DLD1 (cell line): Measurements from ENCODE around the gene IL10.
"Not testable (repeated sequence)": the region's sequence is repeated elsewhere in the genome, so short reads cannot be mapped to it uniquely, and the experiment has no call there.

Experiments
- in situ Hi-C: cut with HindIII; loops from 2 replicates; pipeline ENCODE4 v1.10.0; 2017; ENCODE audit warnings: low sequenced_read_pairs

Gene IL10

DNA sequence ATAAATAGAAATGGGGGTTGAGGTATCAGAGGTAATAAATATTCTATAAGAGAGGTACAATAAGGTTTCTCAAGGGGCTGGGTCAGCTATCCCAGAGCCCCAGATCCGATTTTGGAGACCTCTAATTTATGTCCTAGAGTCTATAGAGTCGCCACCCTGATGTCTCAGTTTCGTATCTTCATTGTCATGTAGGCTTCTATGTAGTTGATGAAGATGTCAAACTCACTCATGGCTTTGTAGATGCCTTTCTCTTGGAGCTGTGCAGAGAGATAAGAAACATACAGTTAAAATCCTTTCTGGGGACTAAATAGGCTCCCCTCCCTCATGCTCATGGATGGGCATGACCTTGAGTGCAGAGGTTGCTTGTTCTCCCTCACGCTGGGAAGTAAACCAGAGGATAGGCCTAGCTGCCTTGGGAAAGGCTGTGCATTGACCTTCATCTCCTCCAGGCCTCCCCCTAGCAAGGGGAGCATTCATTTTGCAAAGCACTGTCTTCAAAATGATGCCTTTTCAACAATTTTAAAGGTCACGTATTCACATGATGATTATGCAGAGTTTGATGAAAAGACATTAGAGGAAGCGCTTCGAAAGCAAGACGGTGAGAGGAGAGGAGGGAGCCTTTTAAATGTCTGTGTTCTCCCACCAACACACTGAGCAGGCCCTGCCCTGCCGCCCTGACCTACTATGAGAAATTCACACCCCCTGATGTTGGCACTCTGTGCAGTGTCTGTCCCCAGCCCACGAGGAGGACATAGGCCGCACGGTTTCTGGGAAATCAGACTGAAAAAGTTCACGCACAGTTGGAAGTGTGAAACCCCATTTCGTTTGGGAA is 3.6 kb downstream of the IL10 start:
- in situ Hi-C loops: no loop called here

DNA sequence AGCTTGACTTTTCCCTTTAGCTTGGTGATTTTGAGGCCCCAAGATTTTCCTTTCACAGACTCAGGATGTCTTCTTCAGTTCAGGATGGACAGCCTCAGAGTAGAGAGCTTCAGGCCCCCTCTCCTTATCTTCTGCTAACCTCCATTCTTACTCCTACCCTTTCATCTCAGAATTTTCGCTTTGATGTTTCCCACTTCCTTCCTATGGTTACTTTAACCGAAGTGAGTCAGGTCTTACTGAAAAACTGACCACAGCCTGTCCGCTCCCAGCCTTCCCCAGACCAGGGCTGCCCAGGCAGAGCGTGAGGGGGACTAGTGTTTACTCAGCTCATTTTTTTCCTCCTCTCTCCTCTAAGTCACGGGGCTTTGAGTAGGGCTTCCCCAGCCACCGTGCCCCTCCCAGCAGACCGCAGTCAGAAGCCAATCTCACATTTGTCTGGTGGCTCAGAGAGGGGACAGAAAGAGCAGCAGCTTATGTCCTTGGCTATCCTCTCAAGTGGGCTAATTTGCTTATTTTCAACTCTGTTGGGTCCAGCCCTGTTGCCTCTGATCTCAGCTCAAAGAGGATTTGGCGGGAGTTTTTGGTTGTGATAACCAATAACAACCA is 5.9 kb downstream of the IL10 start:
- in situ Hi-C loops: no loop called here

DNA sequence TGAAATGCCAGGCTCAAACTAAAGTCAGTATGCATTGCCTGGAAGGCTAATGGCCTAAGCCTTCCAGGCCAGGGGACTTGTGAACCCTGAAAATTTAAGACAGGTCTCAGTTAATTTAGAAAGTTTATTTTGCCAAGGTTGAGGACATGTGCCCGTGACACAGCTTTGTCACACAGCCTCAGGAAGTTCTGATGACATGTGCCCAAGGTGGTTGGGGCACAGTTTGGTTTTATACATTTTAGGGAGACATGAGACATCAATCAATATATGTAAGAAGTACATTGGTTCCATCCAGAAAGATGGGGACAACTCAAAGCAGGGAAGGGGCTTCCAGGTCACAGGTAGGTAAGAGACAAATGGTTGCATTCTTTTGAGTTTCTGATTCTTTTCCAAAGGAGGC is 6.5 kb downstream of the IL10 start:
- in situ Hi-C loops: not testable (repeated sequence)

DNA sequence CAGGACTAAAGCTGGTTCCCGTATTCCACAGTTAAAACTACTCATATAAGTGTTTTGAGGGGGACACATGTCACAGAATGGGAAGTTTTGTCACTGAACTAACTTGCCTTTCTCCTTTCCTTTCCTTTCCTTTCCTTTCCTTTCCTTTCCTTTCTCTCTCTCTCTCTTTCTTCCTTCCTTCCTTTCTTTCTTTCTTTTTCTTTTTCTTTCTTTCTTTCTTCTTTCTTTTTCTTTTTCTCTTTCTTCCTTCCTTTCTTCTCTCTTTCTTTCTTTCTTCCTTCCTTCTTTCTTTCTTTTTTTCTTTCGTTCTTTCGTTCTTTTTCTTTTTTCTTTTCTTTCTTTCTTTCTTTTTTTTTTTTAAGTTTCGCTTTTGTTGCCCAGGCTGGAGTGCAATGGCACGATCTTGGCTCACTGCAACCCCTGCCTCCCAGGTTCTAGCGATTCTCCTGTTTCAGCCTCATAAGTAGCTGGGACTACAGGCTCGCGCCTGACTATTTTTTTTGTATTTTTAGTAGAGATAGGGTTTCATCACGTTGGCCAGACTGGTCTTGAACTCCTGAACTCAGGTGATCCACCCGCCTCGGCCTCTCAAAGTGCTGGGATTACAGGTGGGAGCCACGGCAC is 9.4 kb downstream of the IL10 start:
- in situ Hi-C loops: not testable (repeated sequence)

DNA sequence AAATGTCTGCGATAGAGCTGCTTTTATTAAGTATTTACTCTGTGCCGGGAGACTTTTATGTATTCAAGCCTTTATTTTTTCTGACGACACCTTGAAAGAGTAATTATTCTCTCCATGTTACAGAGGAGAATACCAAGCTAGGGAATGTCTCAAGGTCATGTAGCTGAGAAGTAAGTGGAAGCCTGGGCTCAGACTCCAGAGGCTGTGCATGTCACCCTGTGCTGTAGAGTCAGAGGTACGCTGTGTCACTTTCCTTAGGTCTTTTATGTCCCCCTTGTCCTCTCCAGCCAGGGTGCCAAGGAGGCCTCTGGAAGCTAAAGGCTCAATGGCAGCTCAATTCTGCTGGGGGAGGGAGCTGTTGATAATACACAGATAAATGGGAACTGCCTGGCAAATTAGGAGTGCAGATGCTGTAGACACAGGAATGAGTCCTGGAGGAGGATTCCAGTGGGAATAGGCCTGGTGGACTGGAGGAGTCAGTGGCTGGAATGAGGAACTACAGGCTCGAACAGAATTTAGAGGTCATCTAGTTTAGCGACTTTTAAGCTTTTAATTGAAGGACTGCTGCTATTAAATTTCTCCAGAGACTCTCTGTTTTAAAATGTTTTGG is 11.0 kb downstream of the IL10 start:
- in situ Hi-C loops: no loop called here

DNA sequence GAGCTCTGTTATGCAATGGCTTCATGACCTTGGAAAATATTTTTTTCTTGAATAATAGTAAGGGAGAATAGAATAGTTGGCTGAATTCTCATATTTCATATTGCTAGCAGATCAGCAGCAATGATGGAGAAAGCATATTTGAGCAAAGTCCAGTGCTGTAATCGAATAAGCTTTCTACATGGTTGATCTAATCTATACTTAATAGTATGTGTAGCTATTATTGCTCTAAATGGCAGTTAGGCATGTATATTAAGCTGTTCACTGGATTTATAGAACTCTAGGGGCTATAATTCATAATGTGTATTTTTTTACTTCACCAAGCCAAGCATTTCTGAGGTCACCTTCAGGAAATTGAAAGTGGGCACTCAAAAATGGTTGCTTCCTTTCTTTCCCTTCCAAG is 11.7 kb downstream of the IL10 start:
- in situ Hi-C loops: no loop called here

DNA sequence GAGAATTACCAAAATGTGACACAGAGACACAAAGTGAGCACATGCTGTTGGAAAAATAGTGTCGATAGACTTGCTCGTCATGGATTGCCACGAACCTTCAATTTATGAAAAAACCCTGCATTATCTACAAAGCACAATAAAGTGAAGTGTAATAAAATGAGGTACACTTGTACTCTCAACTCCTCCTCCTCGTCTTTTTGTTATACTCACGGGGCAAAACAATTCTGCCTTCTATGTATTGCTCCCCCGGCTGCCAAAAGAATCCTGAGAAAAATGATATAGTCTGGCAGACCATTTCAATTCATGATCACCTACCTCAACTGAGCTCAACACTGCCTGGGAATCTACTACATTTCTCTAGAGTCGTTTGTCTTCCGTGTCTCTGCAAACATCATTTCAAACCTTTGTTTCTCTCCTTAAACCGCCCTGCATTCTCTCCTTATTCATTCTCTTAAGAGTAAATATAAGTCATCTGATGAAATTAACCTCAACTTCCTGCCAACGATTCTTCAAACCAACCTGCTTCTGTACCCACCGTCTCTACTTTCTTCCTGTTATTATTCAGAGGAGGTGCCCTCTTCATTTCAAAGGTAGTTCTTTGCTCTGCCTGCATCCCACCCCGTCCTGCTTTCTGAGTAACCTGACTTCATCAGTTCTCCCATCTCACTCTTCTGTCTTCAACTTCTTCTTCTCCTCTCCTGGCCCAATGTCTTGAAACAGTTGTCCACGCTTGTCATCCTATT is 14.6 kb downstream of the IL10 start:
- in situ Hi-C loops: no loop called here

DNA sequence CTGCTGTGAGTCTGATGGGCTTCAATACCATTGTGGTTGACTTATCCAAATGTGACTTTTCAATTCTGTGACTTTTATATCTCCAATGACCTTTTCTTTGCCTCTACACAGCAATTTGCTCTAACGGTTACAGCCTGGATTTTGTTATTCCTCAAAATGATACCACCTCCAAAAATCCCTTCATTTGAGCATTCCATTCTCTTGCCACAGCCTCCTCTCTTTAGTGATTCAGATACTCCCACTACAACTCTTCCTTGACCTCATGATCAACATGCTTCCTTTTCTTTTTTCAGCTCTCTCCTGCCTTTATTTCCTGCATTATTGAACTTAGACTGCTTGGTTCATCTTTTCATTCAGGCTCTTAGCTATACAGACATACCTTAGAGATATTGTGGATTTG is 18.3 kb downstream of the IL10 start:
- in situ Hi-C loops: no loop called here

DNA sequence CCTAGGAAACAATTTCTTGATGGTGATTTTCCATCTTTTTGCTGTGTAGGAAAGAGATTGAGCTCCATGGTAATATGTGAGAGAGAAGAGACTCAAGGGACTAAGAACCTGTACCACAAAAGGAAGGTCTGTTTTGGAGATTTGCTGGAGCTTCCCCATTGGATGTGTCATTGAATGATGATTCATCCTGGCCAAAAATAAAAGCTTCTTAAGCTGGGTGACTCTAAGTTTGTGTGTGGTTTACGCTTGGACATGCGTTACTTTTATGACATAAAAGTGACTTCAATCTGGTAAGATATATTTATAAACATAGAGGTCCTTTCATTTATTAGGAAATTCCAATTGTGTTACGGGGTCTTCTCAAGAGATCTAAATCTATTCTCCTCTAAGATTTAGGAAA is 19.2 kb downstream of the IL10 start:
- in situ Hi-C loops: no loop called here

DNA sequence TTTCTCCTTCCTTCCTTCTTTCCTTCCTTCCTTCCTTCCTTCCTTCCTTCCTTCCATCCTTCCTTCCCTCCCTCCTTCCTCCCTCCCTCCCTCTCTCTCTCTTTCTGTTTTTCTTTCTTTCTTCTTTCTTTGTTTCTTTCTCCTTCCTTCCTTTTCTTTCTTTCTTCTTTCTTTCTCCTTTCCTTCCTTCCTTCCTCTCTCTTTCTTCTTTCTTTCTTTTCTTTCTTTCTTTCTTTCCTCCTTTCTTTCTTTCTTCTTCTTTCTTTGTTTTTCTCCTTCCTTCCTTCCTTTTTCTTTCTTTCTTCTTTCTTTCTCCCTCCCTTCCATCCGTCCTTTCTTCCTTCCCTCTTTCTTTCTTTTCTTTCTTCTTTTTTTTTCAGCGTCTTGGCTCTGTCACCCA is 19.8 kb downstream of the IL10 start:
- in situ Hi-C loops: no loop called here

DNA sequence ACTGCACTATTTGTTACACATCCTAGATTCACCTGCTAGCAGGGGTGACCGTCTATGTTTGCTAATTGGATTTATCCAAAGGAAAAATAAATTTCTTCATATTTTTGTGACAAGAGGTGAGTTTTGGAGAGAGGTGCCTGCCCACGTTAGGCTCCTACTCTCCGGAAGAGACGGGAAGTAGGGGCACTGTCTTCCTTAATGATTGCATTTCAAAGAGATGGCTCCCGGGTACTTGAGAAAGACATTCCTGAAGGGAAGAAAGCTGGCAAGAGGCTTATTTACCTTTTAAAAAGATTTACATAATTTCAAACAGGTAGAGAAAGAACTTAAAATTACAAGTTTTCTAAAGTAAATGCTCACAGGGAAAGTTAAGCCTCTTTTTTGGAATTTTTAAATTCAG is 20.4 kb downstream of the IL10 start:
- in situ Hi-C loops: no loop called here

DNA sequence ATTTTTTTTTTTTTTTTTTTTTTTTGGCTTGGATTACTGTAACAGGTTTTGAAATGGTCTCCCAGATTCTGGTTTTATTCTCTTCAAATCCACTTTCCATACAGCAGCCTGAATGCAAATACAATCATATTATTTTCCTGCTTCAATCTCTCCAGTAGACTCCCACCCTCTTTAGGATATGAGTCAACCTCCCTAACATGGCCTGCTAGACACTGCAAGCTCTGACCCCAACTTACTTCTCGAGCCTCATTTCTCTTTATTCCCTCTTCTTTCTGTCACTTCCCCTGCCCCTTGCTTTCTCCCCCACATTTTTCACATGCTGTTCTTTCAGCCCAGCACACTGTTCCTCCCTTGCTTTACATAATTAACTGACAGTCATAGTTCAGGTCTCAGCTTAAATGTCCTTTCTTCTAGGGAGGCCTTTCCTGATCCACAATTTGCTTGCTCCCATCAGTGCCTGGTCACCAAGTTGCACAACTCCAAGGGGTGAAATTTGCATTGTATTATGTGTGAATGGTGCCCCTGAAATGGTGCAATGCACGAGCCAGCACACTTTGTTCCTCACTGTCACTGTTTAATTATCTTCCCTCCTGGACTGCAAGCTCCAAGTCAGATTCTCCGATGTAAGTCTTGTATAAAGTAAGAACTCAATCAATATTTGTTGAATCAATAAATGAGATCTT is 23.8 kb downstream of the IL10 start:
- in situ Hi-C loops: no loop called here

DNA sequence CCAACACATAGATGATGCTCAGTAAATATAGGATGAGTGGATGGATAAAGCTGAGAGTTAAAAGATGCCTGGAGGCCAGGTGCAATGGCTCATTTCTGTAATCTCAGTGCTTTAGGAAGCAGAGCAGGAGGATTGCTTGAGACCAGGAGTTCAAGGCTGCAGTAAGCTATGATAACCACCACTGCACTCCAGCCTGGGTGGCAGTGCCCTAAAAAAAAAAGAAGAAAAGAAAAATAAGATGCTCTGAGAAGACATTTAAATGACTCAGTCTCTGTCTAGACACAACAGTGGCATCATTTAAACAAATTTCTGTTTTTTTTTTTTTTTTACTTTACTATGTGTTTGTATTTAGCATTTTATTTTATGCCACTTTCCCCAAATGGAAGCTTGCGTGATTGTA is 27.0 kb downstream of the IL10 start:
- in situ Hi-C loops: no loop called here

DNA sequence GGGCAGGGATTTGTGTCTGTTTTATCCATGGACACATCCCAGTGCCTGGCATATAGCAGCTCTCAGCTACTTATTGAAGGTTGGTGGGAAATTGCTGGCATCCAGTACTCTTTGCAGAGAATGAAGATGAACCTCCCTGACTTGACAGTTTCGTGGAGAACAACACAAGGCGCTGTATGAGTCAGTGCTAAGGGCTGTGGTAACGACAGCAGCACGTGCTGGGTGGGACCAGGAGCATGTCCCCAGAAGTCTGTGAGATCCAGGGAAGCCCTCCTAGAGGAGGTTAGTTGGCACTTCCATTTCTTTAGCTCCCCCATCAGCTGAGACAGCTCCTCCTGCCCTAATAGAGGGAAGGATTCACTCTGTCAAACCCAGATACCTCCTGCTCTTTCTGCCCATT is 27.6 kb downstream of the IL10 start:
- in situ Hi-C loops: no loop called here

DNA sequence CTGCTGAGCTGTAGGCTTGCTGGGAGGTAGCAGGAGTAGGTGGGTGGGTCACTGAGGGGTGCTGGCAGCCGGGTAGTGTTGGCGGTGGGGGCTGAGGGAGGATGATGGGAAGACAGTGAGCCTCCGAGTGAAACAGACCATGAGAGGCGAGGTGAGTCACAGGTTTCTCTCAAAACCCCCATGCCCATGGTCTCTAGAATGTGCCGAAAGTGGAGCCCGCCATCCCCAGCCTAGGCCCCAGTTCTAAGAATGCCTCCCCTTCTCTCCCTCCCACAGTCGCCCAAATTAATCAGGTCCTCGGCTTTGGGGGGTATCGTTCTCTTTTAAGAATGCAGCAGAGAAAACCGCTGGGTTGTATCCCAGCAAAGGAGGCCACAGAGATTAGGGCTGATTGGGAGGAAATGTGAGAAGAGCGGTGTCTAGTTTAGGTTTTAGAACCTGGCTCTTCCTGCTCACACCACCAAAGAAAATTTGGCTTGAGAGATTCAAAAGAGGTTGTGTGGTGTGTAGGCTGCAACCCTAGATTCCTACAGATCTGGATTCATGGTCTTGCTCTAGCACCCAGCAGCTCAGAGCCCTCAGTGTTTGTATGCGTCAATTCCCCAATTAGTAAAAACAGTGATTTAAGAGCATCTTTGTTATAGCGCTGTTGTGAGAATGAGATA is 29.4 kb downstream of the IL10 start:
- in situ Hi-C loops: no loop called here

DNA sequence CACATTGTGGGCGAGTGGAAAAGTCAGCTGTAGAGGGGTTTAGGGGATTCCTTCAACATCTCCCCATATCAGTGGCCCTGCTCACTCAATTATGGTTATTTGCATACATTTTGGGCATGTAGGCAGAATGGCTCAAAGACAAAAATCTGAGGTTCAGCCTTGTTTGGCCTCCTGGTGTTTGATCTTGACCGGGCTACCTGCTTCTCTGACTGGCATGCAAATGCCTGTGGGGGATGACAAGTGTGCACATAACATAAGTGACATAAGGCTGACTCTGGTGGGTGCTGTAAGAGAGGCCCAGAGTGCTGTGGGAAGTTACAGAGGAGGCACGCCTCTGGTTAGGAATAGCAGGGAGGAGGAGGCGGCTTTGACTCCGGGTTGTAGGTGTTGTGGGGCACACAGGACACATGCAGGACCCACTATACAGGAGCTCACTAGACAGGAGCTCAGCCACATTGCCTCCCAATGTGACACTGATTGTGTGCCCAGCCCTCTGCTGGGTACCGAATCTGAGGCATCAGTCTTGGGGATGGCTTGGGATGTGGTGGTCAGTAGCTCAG is 31.1 kb downstream of the IL10 start:
- in situ Hi-C loops: no loop called here

DNA sequence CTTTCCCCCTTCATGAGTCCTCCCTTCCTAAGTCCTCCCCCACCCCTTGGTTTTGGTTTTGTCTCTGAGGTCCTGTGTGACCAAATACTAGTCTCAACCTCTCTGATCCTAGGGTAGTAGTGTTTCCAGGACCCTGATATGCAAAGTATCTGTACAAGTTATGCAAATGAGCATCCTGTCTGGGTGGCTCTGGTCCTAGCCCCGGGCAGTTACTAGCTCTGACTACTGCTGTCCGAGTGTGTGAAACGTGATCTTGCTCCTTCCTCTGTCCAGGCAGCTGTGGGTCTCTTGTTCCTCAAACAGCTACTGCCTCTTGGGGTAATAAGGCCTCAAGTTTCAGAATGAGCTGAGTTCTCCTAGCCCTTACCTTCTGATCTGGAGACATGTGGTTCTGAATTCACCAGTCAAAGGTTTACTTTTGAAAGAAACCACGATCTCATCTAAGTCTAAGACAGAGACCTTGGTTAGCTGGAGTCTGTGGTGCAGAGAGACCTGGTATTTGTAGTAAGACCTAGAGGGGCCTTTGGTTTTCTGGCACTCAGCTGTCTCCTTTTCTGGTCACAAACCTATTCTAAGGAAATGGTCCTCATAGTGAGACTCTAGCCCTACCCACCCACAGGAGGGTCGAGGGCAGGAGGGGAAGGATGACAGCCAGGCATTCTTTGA is 32.8 kb downstream of the IL10 start:
- in situ Hi-C loops: no loop called here

DNA sequence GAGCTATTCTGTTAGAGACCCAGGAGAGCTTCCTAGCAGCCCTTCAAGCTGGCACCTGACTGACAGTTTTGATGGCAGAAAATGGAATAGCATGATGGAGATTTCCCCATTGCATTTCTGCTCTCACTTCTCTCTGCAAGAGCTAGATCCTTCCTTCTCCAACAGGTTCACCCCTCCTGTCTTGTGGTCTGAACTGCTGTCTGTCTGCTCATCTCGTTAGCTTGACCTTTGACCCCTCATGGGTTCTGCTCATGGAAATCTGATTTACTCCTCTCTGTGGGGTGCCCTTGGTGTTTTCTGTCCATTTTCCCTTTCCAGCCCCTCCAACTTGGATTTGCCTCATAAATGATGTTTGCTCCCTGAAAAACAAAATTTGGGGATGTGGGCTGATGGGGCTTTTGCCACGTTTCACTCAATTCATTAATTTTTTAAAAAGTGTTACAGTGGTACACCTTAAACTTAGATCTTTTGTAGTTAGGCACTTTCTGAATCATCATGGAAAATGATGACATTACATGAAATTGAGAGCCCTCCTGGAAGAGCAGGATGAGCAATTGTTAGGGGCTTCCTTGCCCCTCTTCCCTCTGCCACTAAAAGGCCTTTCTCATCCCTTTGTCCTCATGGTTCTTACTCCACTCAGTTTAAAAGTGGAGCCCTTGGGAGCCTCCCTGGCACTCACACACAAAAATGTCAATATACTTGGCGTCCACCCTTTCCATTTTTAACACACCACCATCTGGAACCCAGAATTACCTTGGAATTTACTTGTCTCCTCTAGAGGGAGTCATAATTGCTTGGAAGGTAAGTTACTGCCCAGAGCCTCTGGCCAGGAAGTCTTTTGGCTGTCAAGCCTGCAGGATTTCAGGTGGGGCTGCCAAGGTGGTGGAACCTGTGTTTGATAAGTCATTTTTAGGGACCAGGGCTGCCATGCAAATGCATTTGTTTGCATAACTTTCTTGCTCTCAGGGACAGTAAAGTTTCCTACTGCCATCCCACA is 33.6 kb downstream of the IL10 start:
- in situ Hi-C loops: no loop called here
